ENCODE results near the gene STK26.

The STK26 gene

GRCh38 chrX:132101206-132101605, 78.1 kb downstream of the STK26 start:
- H3K27me3 ChIP-seq (ENCODE audit: insufficient read depth, poor library complexity, severe bottlenecking): no peaks in the 10 kb centered on the region
- TF ChIP-seq CTCF (IDR thresholded peaks at IDR 0.05; ENCODE audit: insufficient read depth, low read length) (no peak), SPI1 (IDR thresholded peaks at IDR 0.05; ENCODE audit: borderline replicate concordance, low read depth) (no peak), REST (IDR thresholded peaks at IDR 0.05; ENCODE audit: insufficient replicate concordance, low read depth) (no peak), POLR2AphosphoS5 (IDR thresholded peaks at IDR 0.05; ENCODE audit: low read depth) (no peak), GABPA (IDR thresholded peaks at IDR 0.05; ENCODE audit: low read depth) (no peak)
- no peak overlapping the region for H3K27ac ChIP-seq (replicated peaks)
- no peak overlapping the region for H3K4me3 ChIP-seq (replicated peaks; ENCODE audit: insufficient read depth, low read length)
- no peak for DNase-seq (ENCODE audit: low read depth in 1 of 2, low spot score in 1 of 2)

DNA sequence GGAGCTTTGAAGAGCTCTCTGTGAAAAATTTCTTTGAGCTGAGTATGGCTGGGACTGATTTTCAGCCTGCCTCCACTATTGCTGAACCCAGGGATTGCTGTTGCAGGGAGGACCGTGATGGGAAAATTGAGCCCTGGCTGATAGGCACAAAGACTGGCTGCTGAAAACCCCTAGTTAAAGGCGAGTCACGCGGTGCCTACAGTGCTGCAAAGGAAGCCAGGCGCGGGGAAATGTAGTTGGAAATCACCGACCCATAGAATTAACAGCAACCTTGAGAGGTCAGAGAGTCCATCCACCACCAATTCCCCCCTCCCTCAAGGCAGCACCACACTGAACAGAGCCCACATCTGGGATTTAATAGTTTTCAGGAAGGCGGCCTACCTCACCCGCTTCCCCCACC, 78.7 kb downstream of the STK26 start:
- H3K27ac ChIP-seq (replicated peaks): no peak overlapping the region
- DNase-seq (ENCODE audit: low read depth in 1 of 2, low spot score in 1 of 2): no peak
- TF ChIP-seq REST (IDR thresholded peaks at IDR 0.05; ENCODE audit: insufficient replicate concordance, low read depth) (no peak), GABPA (IDR thresholded peaks at IDR 0.05; ENCODE audit: low read depth) (no peak), CTCF (IDR thresholded peaks at IDR 0.05; ENCODE audit: insufficient read depth, low read length) (no peak), SPI1 (IDR thresholded peaks at IDR 0.05; ENCODE audit: borderline replicate concordance, low read depth) (no peak), POLR2AphosphoS5 (IDR thresholded peaks at IDR 0.05; ENCODE audit: low read depth) (no peak)
- no peaks in the 10 kb centered on the region for H3K27me3 ChIP-seq (ENCODE audit: insufficient read depth, poor library complexity, severe bottlenecking)
- no peak overlapping the region for H3K4me3 ChIP-seq (replicated peaks; ENCODE audit: insufficient read depth, low read length)

GRCh38 chrX:132107291-132107690, 84.2 kb downstream of the STK26 start:
- H3K4me3 ChIP-seq (replicated peaks; ENCODE audit: insufficient read depth, low read length): no peak overlapping the region
- H3K27ac ChIP-seq (replicated peaks): no peak overlapping the region
- DNase-seq (ENCODE audit: low read depth in 1 of 2, low spot score in 1 of 2): no peak
- no peak for TF ChIP-seq POLR2AphosphoS5 (IDR thresholded peaks at IDR 0.05; ENCODE audit: low read depth)
- no peak for TF ChIP-seq REST (IDR thresholded peaks at IDR 0.05; ENCODE audit: insufficient replicate concordance, low read depth)
- no peak for TF ChIP-seq SPI1 (IDR thresholded peaks at IDR 0.05; ENCODE audit: borderline replicate concordance, low read depth)
- no peak for TF ChIP-seq GABPA (IDR thresholded peaks at IDR 0.05; ENCODE audit: low read depth)
- TF ChIP-seq CTCF (IDR thresholded peaks at IDR 0.05; ENCODE audit: insufficient read depth, low read length): no peak
- H3K27me3 ChIP-seq (ENCODE audit: insufficient read depth, poor library complexity, severe bottlenecking): no peaks in the 10 kb centered on the region
